SJSA1 (cell line): Measurements from ENCODE around the gene IL17B. TPM values are rescaled to one million over a fixed set of nuclear protein-coding genes. Genes with fewer than 3 reads are reported as not detected.
A peak's percentile ranks its signal among the peaks of the same experiment; 100 is the strongest.

Source experiments
- DNase-seq, 2 experiments: peaks; one replicate each; pipeline ENCODE4 v3.0.0-alpha.2; 2015 to 2020; ENCODE audit warnings: low spot score in 2 of 2, low read depth in 1 of 2
- H3K27ac ChIP-seq: fragments of 250-450 bp; sonication (Bioruptor Pico); 2 replicates; pipeline ENCODE4 v1.5.1; 2020; ENCODE audit warnings: mild to moderate bottlenecking, moderate library complexity
- H3K27me3 ChIP-seq: fragments of 250-450 bp; sonication (Bioruptor Pico); replicated peaks from 2 replicates; pipeline ENCODE4 v1.5.1; 2020; ENCODE audit warnings: mild to moderate bottlenecking, moderate library complexity
- H3K36me3 ChIP-seq: fragments of 250-450 bp; sonication (Bioruptor Pico); 2 replicates; pipeline ENCODE4 v1.5.1; 2020; ENCODE audit warnings: mild to moderate bottlenecking
- H3K4me1 ChIP-seq: fragments of 250-450 bp; sonication (Bioruptor Pico); replicated peaks from 2 replicates; pipeline ENCODE4 v1.6.1; 2021; ENCODE audit warnings: mild to moderate bottlenecking
- H3K4me3 ChIP-seq: fragments of 250-450 bp; sonication (Bioruptor Pico); 2 replicates; pipeline ENCODE4 v1.5.1; 2020; ENCODE audit warnings: mild to moderate bottlenecking
- H3K9me3 ChIP-seq: fragments of 250-450 bp; sonication (Bioruptor Pico); replicated peaks from 2 replicates; pipeline ENCODE4 v1.5.1; 2020; ENCODE audit warnings: mild to moderate bottlenecking
- total RNA-seq: library from RNA; depleted of rRNA; stranded (reverse); fragments of >200 nt; shearing (Covaris generic); gene quantifications from 2 replicates; pipeline ENCODE4 v1.2.3, GENCODE V29; 2014

IL17B gene
- total RNA-seq, 1 experiment from 2014 or later: 1.00 TPM

DNA sequence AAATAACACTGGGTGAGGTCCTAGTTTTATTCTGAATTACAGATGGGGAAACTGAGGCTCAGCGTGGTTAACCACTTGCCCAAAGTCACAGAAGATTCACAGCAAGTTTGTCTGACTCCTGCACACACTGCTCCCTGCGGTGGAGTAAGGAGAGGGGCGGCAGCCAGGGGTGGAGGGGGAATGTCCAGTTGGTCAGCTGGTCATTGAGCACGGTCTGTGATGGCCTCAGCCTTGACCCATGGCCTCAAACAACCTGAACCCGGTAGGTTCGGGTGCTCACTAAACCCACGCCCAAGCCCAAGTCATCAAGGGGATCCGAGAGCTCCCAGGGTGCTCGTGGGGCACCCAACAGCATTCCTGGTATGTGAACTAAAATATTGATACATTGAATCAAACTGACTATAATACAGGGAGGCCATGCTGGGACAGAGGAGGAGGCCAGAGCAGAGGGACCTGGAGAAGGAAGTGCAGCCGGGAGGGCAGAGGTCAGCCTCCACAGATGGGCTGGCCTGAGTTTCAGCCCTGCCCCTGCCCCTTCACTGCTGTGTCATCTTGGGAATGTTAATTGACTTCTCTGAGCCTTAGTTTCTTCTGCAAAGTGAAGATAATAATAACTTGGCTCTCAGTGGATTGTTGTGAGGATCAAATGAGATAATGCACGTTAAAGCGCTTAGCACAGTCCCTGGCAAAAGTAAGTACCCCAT is 3.6 kb upstream of the IL17B start:
- DNase-seq: no peak
- Histone ChIP-seq H3K27ac (no peak overlapping the region), H3K9me3 (no peaks in the 10 kb centered on the region), H3K4me3 (no peak overlapping the region), H3K36me3 (no peaks in the 10 kb centered on the region), H3K27me3 (no peaks in the 10 kb centered on the region), H3K4me1 (peaks cover 26% of the 10 kb centered on the region)

DNA sequence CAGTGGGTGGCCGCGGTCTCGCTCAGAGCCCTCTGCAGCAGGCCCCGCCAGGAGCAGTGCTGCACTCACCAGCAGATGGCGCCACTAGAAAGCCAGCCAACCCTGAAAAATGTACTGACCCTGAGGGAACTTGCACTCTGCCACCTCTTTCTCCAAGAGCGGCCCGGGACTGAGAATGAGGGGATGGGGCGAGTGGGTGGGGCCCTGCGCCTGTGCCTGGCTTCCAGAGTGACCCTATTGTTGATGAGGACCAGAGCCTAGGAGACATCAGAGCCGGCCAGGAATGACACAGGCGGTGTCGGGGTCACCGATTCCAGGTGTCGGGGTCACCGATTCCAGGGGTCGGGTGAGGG is 2.9 kb upstream of the IL17B start:
- Histone ChIP-seq H3K9me3 (no peaks in the 10 kb centered on the region), H3K27ac (no peak overlapping the region), H3K36me3 (no peaks in the 10 kb centered on the region), H3K4me1 (peaks cover 23% of the 10 kb centered on the region), H3K27me3 (no peaks in the 10 kb centered on the region), H3K4me3 (no peak overlapping the region)
- DNase-seq: peak; percentile 83 to 89

DNA sequence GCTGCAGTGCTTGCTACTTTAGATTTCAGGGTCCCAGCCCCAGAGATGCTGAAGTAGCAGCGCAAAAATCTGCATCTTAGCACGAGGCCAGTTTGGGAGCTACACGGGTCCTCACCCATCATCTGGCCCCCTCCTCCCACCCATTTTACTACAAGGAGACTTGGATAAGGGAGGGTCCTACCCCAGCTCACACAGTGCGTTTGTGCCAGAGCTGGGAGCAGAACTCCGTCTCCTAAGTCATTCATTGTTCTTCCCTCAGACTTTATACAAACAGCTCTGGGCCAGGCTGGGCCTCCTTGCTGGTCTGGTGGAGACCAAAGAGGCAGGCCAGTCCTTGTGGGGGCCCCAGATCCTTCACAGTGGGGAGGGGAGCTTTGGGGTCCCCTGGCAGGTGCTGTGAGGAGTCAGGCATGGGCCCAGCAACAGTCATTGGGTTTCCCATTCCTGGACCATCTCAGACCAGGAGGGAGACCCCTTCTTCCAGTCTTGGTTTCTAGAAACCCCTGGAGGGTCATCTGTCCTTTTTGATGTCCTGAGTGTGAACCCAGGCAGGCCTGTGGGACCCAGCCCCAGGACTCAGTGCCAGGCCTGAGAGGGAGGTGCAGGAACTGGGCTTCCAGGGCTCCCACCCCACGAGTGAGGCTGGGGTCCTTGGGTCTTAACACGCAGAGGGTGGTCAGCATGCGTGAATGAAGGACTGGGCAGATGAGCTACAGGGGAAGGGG is 2.3 kb upstream of the IL17B start:
- no peak overlapping the region for H3K27ac ChIP-seq
- H3K4me3 ChIP-seq: no peak overlapping the region
- peak in 1 of 2 experiments; percentile 27 for DNase-seq
- H3K36me3 ChIP-seq: no peaks in the 10 kb centered on the region
- H3K27me3 ChIP-seq: no peaks in the 10 kb centered on the region
- H3K4me1 ChIP-seq: peaks cover 21% of the 10 kb centered on the region
- H3K9me3 ChIP-seq: no peaks in the 10 kb centered on the region

DNA sequence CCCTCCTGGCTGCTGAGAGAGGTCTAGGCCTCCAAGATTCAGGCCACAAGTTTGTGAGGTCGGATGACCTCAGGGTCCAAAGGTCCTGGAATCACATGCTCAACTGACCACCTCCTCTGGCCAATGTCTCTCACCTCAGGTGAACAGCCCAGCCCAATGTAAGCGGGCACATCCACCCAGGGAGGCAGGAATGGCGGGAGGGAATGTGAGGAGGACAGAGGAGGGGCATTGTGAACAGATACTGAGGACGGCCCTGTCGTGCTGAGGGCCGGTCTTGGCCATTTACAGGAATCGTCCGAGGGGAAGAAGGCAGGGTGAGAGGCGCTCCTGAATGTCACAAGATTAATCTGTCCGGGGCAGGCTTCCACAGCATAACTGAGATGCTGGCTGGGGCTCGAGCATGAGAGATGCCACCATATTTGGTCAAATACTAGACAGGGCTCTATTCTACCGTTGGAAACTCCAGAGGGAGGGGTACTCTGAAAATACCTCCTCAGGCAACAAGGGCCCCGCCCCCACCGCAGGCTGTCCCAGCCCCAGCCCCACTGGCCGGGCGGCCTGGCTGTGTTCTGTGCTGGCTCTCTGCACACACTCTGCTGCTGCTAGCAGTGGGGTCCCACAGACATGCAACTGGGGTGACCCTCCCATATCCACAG is 1.5 kb upstream of the IL17B start:
- peaks cover 21% of the 10 kb centered on the region for H3K4me1 ChIP-seq
- H3K36me3 ChIP-seq: no peaks in the 10 kb centered on the region
- no peaks in the 10 kb centered on the region for H3K9me3 ChIP-seq
- DNase-seq: peak in 1 of 2 experiments; percentile 34
- H3K27me3 ChIP-seq: no peaks in the 10 kb centered on the region
- no peak overlapping the region for H3K4me3 ChIP-seq
- no peak overlapping the region; the same call in 1 of the 2 replicates for H3K27ac ChIP-seq

DNA sequence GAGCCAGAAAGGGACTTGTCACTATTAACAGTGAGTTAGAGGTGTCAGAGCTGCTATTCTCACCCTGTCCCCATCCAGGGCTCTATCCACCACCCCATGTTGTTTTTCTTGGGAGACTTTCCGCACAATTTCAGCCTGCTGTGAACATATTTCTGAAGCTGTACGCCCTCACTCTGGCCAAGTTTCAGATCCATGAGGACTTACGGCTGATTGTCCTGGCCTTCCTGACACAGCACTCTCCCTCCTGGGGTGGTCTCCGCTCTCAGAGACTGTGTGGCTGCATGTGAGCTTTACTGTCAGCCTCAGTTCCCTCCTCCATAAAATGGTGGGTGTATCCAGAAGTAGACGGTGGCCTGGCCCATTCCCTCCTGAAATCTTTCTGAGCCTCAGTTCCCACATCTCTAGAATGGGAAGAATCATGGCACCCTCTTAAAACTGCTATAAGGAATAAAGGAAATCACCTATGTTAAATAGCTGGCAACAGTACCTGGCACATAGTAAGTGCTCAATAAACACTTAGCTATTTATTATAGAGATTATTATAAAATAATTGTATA is 804 bp upstream of the IL17B start:
- Histone ChIP-seq H3K27ac (no peak overlapping the region), H3K4me1 (peaks cover 21% of the 10 kb centered on the region), H3K9me3 (no peaks in the 10 kb centered on the region), H3K36me3 (no peaks in the 10 kb centered on the region), H3K4me3 (no peak overlapping the region), H3K27me3 (no peaks in the 10 kb centered on the region)
- DNase-seq: no peak

DNA sequence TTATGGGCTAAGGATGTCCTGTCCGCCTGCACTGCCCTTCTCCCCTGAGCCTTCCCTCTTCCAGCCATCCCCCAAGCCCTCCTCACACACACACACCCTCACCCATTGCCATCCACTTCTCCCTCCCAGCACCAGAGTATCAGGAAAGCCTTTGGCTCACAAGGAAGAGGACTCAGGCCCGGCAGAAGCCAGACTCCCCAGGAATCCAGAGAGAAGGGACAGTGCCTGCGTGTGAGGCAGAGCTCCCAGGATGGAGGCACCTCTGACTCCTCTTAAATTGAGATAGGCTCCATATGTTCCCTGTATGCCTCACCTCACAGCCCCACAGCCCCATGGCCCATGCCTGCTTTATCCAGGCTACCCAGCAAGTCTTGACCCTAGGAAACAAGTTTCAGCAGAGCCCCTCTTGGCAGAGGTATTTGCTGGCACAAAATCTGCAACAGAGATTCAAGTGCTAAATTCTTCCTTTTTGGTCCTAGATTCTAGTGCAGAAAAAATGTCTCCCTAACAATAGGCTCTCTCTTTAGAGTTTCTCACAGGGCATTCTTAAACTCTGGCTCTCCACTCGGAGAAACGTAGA is 761 bp downstream of the IL17B start:
- DNase-seq: no peak
- no peaks in the 10 kb centered on the region for H3K36me3 ChIP-seq
- H3K27ac ChIP-seq: no peak overlapping the region
- no peak overlapping the region for H3K4me3 ChIP-seq
- H3K4me1 ChIP-seq: peaks cover 21% of the 10 kb centered on the region
- H3K9me3 ChIP-seq: no peaks in the 10 kb centered on the region
- no peaks in the 10 kb centered on the region for H3K27me3 ChIP-seq

DNA sequence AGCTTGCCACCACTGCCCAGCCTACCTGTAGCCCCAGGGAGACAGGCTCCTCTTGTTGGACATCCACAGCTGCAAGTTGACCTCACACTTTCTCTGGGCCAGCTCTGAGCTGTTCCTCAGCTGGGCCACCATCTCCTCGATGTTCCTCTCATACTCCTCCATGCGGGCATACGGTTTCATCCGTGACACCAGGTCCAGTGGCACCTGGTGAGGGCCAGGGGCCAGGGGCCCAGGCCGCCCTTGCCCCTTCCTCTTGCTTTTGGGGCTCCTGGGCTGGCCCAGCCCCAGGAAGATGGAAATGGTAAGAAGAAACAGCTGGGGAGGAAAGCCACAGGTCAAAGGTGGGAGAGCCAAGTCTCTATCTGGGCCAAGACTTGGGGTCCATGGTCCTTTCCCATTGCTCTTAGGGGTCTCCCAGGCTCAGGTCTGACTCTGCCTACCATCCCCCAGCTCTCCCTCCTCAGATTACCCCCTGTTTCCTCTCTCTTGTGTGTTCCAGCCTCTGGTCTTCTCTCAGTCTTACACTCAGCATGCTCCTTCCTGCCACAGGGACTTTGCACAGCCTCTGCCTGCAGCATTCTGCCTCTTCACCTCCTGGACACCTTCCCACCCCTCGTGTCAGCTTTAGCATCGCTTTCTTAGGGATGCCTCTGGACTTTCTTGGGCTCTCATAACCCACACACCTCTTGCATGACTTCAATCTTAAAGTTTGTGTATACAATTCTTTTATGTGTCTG is 2.2 kb downstream of the IL17B start:
- H3K4me1 ChIP-seq: peaks cover 16% of the 10 kb centered on the region
- H3K36me3 ChIP-seq: no peaks in the 10 kb centered on the region
- DNase-seq: no peak
- no peak overlapping the region for H3K27ac ChIP-seq
- no peaks in the 10 kb centered on the region for H3K27me3 ChIP-seq
- no peaks in the 10 kb centered on the region for H3K9me3 ChIP-seq
- H3K4me3 ChIP-seq: no peak overlapping the region

DNA sequence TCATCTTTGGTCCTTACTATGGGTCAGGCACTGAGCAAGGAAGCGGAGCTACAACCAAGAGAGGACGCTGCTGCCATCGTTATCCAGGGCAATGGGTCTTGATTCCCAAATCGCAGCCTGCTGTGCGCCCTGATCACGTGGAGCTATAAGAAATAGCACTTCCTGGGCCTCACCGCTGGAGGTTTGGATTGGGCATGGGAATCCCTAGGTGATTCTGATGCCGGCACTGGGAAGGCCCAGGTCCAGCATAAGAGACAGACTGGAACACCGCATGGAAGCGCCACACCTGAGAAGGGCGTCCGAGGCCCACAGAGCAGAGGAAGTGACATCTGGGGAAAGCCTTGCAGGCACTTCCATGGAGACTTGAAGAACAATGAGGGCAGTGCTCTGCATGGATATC is 3.0 kb downstream of the IL17B start:
- Histone ChIP-seq H3K27ac (no peak overlapping the region), H3K36me3 (no peaks in the 10 kb centered on the region), H3K9me3 (no peaks in the 10 kb centered on the region), H3K27me3 (no peaks in the 10 kb centered on the region), H3K4me1 (peaks cover 8% of the 10 kb centered on the region), H3K4me3 (no peak overlapping the region)
- DNase-seq: no peak

DNA sequence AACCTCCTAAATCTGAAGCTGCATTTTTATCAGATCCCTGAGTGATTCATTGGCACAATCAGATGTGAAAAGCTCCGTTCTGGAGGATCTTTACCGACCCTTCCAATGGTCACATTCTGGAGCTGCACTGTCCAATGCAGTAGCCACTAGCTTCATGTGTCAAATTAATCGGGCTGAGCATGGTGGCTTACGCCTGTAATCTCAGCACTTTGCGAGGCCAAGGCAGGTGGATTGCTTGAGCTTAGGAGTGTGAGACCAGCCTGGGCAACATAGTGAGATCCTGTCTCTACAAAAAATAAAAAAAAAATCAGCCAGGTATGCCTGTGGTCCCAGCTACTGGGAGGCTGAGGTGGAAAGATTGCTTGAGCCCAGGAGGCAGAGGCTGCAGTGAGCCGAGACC is 3.7 kb downstream of the IL17B start:
- H3K4me3 ChIP-seq: no peak overlapping the region
- no peak overlapping the region for H3K27ac ChIP-seq
- H3K27me3 ChIP-seq: no peaks in the 10 kb centered on the region
- peaks cover 2% of the 10 kb centered on the region for H3K4me1 ChIP-seq
- H3K36me3 ChIP-seq: no peaks in the 10 kb centered on the region
- H3K9me3 ChIP-seq: no peaks in the 10 kb centered on the region
- no peak for DNase-seq

DNA sequence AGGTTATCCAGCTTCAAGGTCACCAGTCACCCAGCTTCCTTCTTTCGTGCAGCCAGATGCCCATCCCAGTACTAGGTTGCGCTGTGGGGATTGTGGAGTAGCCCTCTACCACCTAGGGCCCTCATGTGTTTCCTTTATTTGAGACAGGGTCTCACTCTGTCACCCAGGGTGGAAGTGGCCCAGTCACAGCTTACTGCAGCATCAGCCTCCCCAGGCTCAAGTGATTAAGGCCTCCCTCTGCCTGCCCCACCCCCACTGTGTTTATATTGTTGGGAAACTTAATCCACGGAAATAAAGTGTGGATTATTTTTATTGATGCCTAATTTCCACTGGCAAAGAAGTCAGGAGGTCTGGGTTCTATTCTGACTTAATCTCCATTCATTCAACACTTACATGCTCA is 4.3 kb downstream of the IL17B start:
- Histone ChIP-seq H3K4me1 (no peaks in the 10 kb centered on the region), H3K27me3 (no peaks in the 10 kb centered on the region), H3K4me3 (no peak overlapping the region), H3K36me3 (no peaks in the 10 kb centered on the region), H3K9me3 (no peaks in the 10 kb centered on the region), H3K27ac (no peak overlapping the region)
- no peak for DNase-seq

DNA sequence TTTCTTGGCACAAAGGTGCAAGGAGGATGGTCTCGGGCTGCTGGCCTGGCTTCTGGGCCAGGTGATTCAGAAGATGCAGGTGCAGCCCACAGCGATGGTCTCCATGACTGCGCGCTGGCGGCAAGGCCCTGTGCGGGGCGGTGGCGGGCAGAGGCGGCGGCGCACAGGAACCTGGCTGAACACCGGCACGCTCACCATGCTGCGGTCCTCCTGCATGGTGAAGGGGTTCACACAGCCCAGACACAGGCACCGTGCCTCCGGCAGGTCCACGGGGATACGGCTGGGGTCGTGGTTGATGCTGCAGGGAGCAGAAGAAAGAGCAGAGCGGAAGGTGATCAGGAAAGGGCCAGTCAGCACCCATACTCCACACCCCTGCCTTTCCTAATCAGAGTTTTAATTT is 4.8 kb downstream of the IL17B start:
- Histone ChIP-seq H3K27me3 (no peaks in the 10 kb centered on the region), H3K36me3 (no peaks in the 10 kb centered on the region), H3K27ac (no peak overlapping the region), H3K4me1 (no peaks in the 10 kb centered on the region), H3K9me3 (no peaks in the 10 kb centered on the region; the same call in 1 of the 2 replicates), H3K4me3 (no peak overlapping the region)
- DNase-seq: no peak

DNA sequence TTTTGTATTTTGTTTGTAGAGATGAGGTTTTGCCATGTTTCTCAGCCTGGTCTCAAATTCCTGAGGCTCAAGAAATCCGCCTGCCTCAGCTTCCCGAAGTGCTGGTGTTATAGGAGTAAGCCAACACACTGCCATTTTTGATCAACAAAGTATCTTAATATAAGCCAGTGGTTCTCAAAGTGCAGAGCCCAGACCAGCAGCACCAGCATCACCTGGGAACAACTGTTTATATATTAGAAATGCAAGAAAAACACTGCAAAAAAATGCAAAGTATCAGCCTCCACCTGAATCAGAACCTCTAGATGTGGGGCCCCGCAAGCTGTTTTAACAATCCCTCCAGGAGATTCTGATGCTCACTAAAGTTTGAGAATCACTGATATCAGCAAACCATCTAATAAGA is 6.2 kb downstream of the IL17B start:
- no peak overlapping the region for H3K4me3 ChIP-seq
- DNase-seq: no peak
- H3K27ac ChIP-seq: no peak overlapping the region
- H3K36me3 ChIP-seq: no peaks in the 10 kb centered on the region
- H3K27me3 ChIP-seq: no peaks in the 10 kb centered on the region
- H3K9me3 ChIP-seq: no peaks in the 10 kb centered on the region; the same call in 1 of the 2 replicates
- H3K4me1 ChIP-seq: peaks cover 1% of the 10 kb centered on the region; the same call in 1 of the 2 replicates

DNA sequence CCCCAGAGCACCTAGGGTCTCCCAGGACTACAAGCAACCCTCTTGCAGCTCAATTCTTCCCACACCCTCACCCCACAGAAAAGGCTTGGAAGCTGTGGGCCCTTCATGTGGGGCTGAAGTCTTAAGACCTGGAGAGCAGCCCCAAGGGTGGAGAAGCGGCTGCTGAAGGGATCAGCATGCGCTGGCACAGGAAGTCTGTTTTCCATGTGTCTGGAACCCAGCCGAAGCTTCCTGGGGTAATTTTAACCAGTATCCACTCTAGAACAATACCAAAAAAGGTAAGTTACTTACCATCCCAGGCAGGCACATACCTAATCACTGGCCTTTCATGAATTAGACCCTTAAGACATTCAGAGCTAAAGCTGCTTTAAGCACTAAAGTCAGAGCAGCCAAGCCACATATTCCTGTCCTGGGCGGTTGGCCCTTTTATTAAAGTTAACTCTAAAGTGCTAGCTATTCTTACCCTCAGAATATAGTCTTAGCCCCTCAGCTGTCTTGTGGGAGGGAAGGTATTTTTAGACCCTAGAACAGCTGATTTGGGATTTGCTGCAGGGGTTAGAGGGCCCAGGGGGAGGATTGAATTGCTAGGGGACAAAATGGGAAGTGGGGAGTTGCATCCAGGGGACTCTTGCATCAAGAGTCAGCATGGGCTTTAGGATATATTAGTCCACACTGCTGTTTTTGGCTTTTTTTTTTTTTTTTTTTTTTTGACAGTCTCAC is 6.9 kb downstream of the IL17B start:
- Histone ChIP-seq H3K36me3 (no peaks in the 10 kb centered on the region), H3K9me3 (no peaks in the 10 kb centered on the region; the same call in 1 of the 2 replicates), H3K27ac (no peak overlapping the region), H3K4me3 (no peak overlapping the region), H3K4me1 (peaks cover 8% of the 10 kb centered on the region), H3K27me3 (no peaks in the 10 kb centered on the region)
- no peak for DNase-seq
